HG03097 (cell line): ENCODE results near the gene HPN.

ENCODE experiments used
- ATAC-seq: cut with Tn5 transposase; IDR thresholded peaks from one replicate; pipeline ENCODE4 v1.9.1; 2021; ENCODE audit not compliant: unreplicated experiment, low FRiP score

HPN gene

GRCh38 chr19:35080613-35081170, 39.2 kb downstream of the HPN start:
- ATAC-seq, result no peak

GRCh38 chr19:35081201-35081600, 39.7 kb downstream of the HPN start:
- ATAC-seq, result no peak

GRCh38 chr19:35083691-35084508, 42.4 kb downstream of the HPN start:
- ATAC-seq, result no peak

- ATAC-seq, result no peak
Measured at GRCh38 chr19:35084509-35084762, 42.9 kb downstream of the HPN start.

GRCh38 chr19:35085947-35086346, 44.4 kb downstream of the HPN start:
- no peak for ATAC-seq

- ATAC-seq, result no peak
Measured at GRCh38 chr19:35086455-35086854, 44.9 kb downstream of the HPN start.

GRCh38 chr19:35087393-35087792, 45.9 kb downstream of the HPN start:
- ATAC-seq, result no peak

GRCh38 chr19:35088131-35088913, 46.8 kb downstream of the HPN start:
- ATAC-seq, result no peak

GRCh38 chr19:35089554-35089953, 48.0 kb downstream of the HPN start:
- ATAC-seq, result no peak

GRCh38 chr19:35090160-35090505, 48.6 kb downstream of the HPN start:
- no peak for ATAC-seq

GRCh38 chr19:35090506-35091214, 49.1 kb downstream of the HPN start:
- ATAC-seq, result no peak

- ATAC-seq, result no peak
Measured at GRCh38 chr19:35093430-35093829, 51.9 kb downstream of the HPN start.

GRCh38 chr19:35093941-35094647, 52.6 kb downstream of the HPN start:
- ATAC-seq, result no peak

GRCh38 chr19:35094656-35095055, 53.1 kb downstream of the HPN start:
- no peak for ATAC-seq

GRCh38 chr19:35095667-35096368, 54.3 kb downstream of the HPN start:
- no peak for ATAC-seq

GRCh38 chr19:35098413-35099049, 57.0 kb downstream of the HPN start:
- ATAC-seq, result no peak

- ATAC-seq, result no peak
Measured at GRCh38 chr19:35099155-35099896, 57.8 kb downstream of the HPN start.

GRCh38 chr19:35099897-35100275, 58.4 kb downstream of the HPN start:
- ATAC-seq, result no peak
